K562 (cell line): Measurements from ENCODE around the gene HSDL2. TPM values are rescaled to one million over a fixed set of nuclear protein-coding genes. Genes with fewer than 3 reads are reported as not detected.

Experiments used
- BCOR ChIP-seq: fragments of 450-650 bp; IDR thresholded peaks from 2 replicates; pipeline ENCODE4 v1.6.1; 2016
- DNMT1 ChIP-seq: fragments of 450-650 bp; IDR thresholded peaks from 2 replicates; pipeline ENCODE4 v1.6.1; 2016; ENCODE audit warnings: antibody characterized with exemption, mild to moderate bottlenecking
- FIP1L1 ChIP-seq: fragments of 200-400 bp; formaldehyde crosslinking; IDR thresholded peaks from 2 replicates; pipeline ENCODE4 v1.6.1; 2018; ENCODE audit warnings: mild to moderate bottlenecking, low read depth, low read length; ENCODE audit not compliant: poor library complexity, severe bottlenecking
- ZFPM2 ChIP-seq: fragments of 250-450 bp; sonication (Bioruptor Pico); IDR thresholded peaks from 2 replicates; pipeline ENCODE4 v1.5.1; 2022; ENCODE audit warnings: mild to moderate bottlenecking
- ZNF561 ChIP-seq: fragments of 450-650 bp; formaldehyde crosslinking; conservative IDR thresholded peaks from 2 replicates; pipeline ENCODE4 v1.4.0; 2020; ENCODE audit warnings: mild to moderate bottlenecking, moderate library complexity
- polyA plus RNA-seq, 8 experiments: library from polyadenylated mRNA; depleted of rRNA in 4 of 8; stranded (reverse) in 5 of 8; unstranded in 3 of 8; fragments of >200 nt; fragmentation: Nextera tagmentation in 2 of 8; fragmentation: Illumina TruSeq in 1 of 8; extraction: Ambion mirVana in 2 of 8; extraction: Trizol in 1 of 8; gene quantifications; 2 replicates each; pipeline versions ENCODE4 v1.2.1 to v1.2.3, GENCODE V29; 2011 to 2014; ENCODE audit warnings: inconsistent platforms in 1 of 8, missing spikeins in 1 of 8
- total RNA-seq, 7 experiments: library from RNA; depleted of rRNA in 6 of 7; stranded (reverse); fragments of >200 nt in 6 of 7; fragmentation: Illumina TruSeq in 2 of 7; extraction: Trizol in 2 of 7; gene quantifications; 2 replicates each; pipeline versions ENCODE4 v1.2.1 to v1.2.3, GENCODE V29; 2011 to 2021; ENCODE audit warnings: low replicate concordance in 1 of 7
- TF ChIP-seq, protein P1 (sequence below): fragments of 250-450 bp; sonication (Bioruptor Pico); IDR thresholded peaks from 2 replicates; pipeline ENCODE4 v1.5.0; 2022; ENCODE audit warnings: mild to moderate bottlenecking
- TF ChIP-seq, protein P2 (sequence below), 2 experiments: fragments of 450-650 bp in 1 of 2; sonication (generic) in 1 of 2; formaldehyde crosslinking in 1 of 2; IDR thresholded peaks; 2 replicates each; pipeline versions ENCODE4 v1.7.1 to v1.9.0; 2016 to 2022; ENCODE audit warnings: inconsistent platforms in 1 of 2, mild to moderate bottlenecking in 1 of 2, missing genetic modification reagents in 1 of 2
- TF ChIP-seq, protein P3 (sequence below): fragments of 450-650 bp; IDR thresholded peaks from 2 replicates; pipeline ENCODE4 v1.6.1; 2016; ENCODE audit warnings: low read depth

HSDL2 gene
- total and polyA plus RNA-seq, 9 of the 15 experiments (the other 6 are each of a cell fraction or from before 2014, with no cell fraction given), result 22.8 to 74.1 (median 35.6) TPM

- TF ChIP-seq, protein P1, sequence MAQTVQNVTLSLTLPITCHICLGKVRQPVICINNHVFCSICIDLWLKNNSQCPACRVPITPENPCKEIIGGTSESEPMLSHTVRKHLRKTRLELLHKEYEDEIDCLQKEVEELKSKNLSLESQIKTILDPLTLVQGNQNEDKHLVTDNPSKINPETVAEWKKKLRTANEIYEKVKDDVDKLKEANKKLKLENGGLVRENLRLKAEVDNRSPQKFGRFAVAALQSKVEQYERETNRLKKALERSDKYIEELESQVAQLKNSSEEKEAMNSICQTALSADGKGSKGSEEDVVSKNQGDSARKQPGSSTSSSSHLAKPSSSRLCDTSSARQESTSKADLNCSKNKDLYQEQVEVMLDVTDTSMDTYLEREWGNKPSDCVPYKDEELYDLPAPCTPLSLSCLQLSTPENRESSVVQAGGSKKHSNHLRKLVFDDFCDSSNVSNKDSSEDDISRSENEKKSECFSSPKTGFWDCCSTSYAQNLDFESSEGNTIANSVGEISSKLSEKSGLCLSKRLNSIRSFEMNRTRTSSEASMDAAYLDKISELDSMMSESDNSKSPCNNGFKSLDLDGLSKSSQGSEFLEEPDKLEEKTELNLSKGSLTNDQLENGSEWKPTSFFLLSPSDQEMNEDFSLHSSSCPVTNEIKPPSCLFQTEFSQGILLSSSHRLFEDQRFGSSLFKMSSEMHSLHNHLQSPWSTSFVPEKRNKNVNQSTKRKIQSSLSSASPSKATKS (CRISPR knock-in tag), result no peak
- TF ChIP-seq ZFPM2 (no peak), ZNF561 (CRISPR knock-in tag) (no peak), FIP1L1 (no peak), DNMT1 (no peak), BCOR (no peak)
- TF ChIP-seq, protein P2, sequence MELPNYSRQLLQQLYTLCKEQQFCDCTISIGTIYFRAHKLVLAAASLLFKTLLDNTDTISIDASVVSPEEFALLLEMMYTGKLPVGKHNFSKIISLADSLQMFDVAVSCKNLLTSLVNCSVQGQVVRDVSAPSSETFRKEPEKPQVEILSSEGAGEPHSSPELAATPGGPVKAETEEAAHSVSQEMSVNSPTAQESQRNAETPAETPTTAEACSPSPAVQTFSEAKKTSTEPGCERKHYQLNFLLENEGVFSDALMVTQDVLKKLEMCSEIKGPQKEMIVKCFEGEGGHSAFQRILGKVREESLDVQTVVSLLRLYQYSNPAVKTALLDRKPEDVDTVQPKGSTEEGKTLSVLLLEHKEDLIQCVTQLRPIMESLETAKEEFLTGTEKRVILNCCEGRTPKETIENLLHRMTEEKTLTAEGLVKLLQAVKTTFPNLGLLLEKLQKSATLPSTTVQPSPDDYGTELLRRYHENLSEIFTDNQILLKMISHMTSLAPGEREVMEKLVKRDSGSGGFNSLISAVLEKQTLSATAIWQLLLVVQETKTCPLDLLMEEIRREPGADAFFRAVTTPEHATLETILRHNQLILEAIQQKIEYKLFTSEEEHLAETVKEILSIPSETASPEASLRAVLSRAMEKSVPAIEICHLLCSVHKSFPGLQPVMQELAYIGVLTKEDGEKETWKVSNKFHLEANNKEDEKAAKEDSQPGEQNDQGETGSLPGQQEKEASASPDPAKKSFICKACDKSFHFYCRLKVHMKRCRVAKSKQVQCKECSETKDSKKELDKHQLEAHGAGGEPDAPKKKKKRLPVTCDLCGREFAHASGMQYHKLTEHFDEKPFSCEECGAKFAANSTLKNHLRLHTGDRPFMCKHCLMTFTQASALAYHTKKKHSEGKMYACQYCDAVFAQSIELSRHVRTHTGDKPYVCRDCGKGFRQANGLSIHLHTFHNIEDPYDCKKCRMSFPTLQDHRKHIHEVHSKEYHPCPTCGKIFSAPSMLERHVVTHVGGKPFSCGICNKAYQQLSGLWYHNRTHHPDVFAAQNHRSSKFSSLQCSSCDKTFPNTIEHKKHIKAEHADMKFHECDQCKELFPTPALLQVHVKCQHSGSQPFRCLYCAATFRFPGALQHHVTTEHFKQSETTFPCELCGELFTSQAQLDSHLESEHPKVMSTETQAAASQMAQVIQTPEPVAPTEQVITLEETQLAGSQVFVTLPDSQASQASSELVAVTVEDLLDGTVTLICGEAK (IDR thresholded peaks at IDR 0.05), result no peak
- TF ChIP-seq, protein P2 (CRISPR knock-in tag; IDR thresholded peaks at IDR 0.05), result no peak
- TF ChIP-seq, protein P3, sequence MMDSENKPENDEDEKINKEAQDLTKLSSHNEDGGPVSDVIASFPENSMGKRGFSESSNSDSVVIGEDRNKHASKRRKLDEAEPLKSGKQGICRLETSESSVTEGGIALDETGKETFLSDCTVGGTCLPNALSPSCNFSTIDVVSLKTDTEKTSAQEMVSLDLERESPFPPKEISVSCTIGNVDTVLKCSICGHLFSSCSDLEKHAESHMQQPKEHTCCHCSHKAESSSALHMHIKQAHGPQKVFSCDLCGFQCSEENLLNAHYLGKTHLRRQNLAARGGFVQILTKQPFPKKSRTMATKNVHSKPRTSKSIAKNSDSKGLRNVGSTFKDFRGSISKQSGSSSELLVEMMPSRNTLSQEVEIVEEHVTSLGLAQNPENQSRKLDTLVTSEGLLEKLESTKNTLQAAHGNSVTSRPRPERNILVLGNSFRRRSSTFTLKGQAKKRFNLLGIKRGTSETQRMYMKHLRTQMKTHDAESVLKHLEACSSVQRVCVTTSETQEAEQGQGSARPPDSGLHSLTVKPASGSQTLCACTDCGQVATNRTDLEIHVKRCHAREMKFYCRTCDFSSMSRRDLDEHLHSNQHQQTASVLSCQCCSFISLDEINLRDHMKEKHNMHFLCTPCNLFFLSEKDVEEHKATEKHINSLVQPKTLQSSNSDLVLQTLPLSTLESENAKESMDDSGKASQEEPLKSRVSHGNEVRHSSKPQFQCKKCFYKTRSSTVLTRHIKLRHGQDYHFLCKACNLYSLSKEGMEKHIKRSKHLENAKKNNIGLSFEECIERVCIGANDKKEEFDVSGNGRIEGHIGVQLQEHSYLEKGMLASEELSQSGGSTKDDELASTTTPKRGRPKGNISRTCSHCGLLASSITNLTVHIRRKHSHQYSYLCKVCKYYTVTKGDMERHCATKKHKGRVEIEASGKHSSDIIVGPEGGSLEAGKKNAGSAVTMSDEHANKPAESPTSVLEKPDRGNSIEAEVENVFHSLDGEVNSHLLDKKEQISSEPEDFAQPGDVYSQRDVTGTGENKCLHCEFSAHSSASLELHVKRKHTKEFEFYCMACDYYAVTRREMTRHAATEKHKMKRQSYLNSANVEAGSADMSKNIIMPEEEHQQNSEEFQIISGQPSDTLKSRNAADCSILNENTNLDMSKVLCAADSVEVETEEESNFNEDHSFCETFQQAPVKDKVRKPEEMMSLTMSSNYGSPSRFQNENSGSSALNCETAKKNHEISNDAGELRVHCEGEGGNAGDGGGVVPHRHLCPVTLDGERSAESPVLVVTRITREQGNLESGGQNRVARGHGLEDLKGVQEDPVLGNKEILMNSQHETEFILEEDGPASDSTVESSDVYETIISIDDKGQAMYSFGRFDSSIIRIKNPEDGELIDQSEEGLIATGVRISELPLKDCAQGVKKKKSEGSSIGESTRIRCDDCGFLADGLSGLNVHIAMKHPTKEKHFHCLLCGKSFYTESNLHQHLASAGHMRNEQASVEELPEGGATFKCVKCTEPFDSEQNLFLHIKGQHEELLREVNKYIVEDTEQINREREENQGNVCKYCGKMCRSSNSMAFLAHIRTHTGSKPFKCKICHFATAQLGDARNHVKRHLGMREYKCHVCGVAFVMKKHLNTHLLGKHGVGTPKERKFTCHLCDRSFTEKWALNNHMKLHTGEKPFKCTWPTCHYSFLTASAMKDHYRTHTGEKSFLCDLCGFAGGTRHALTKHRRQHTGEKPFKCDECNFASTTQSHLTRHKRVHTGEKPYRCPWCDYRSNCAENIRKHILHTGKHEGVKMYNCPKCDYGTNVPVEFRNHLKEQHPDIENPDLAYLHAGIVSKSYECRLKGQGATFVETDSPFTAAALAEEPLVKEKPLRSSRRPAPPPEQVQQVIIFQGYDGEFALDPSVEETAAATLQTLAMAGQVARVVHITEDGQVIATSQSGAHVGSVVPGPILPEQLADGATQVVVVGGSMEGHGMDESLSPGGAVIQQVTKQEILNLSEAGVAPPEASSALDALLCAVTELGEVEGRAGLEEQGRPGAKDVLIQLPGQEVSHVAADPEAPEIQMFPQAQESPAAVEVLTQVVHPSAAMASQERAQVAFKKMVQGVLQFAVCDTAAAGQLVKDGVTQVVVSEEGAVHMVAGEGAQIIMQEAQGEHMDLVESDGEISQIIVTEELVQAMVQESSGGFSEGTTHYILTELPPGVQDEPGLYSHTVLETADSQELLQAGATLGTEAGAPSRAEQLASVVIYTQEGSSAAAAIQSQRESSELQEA, result no peak
Observed at GRCh38 chr9:112339886-112340285, 40.0 kb upstream of the HSDL2 start (continued).
